ENCODE data around the gene LYPLAL1. TPM values are rescaled to one million over a fixed set of nuclear protein-coding genes. Genes with fewer than 3 reads are reported as not detected.

LYPLAL1 gene
- total RNA-seq, 1 experiment from 2014 or later = 20.7 TPM

DNA sequence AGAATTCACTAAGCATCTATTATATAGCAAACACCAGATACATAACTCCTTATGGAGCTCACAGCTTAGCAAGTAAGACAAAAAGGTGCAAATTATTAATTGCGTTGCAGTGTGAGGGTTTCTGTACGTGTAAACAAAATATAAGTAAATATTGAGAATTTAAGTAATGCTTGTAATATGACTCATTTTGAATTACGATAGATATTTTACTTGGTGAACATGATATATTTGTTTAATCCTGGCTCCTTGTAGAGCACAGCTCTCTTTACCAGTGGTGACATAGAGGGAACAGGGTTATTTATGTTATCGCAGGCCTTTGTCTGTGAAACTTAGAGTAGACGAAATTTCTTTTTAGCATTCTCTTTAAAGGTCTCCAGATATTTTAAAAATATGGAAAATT lies 36.4 kb downstream of the LYPLAL1 start:
- no peak for ATAC-seq
- CTCF ChIA-PET = interaction anchor here (1.6 kb wide), 1 partner anchor 176 kb away, joined by 6 read pairs; no protein-coding TSS in a partner anchor
- no peak overlapping the region for H3K4me3 Mint-ChIP-seq
- no peak for DNase-seq (ENCODE audit: low spot score)
- H3K36me3 Mint-ChIP-seq = no peaks in the 10 kb centered on the region
- H3K27me3 Mint-ChIP-seq (ENCODE audit: low read depth) = no peaks in the 10 kb centered on the region
- no peak overlapping the region for H3K27ac Mint-ChIP-seq
- POLR2A ChIA-PET = no interaction called here
- TF ChIP-seq GABPB1 (CRISPR knock-in tag; IDR thresholded peaks at IDR 0.05) = no peak
- TF ChIP-seq GTF2I (CRISPR knock-in tag; conservative IDR thresholded peaks at IDR 0.05) = no peak
- TF ChIP-seq ZNF263 (CRISPR knock-in tag; IDR thresholded peaks at IDR 0.05; ENCODE audit: low read depth) = no peak
- TF ChIP-seq, protein P1, sequence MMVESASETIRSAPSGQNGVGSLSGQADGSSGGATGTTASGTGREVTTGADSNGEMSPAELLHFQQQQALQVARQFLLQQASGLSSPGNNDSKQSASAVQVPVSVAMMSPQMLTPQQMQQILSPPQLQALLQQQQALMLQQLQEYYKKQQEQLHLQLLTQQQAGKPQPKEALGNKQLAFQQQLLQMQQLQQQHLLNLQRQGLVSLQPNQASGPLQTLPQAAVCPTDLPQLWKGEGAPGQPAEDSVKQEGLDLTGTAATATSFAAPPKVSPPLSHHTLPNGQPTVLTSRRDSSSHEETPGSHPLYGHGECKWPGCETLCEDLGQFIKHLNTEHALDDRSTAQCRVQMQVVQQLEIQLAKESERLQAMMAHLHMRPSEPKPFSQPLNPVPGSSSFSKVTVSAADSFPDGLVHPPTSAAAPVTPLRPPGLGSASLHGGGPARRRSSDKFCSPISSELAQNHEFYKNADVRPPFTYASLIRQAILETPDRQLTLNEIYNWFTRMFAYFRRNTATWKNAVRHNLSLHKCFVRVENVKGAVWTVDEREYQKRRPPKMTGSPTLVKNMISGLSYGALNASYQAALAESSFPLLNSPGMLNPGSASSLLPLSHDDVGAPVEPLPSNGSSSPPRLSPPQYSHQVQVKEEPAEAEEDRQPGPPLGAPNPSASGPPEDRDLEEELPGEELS (CRISPR knock-in tag; IDR thresholded peaks at IDR 0.05) = no peak
- no peak for TF ChIP-seq ZBTB21 (CRISPR knock-in tag; IDR thresholded peaks at IDR 0.05; ENCODE audit: borderline replicate concordance)
- no peak for TF ChIP-seq PRRX2 (CRISPR knock-in tag; IDR thresholded peaks at IDR 0.05)
- no peaks in the 10 kb centered on the region for H3K9me3 Mint-ChIP-seq
- no peaks in the 10 kb centered on the region for H3K4me1 Mint-ChIP-seq

DNA sequence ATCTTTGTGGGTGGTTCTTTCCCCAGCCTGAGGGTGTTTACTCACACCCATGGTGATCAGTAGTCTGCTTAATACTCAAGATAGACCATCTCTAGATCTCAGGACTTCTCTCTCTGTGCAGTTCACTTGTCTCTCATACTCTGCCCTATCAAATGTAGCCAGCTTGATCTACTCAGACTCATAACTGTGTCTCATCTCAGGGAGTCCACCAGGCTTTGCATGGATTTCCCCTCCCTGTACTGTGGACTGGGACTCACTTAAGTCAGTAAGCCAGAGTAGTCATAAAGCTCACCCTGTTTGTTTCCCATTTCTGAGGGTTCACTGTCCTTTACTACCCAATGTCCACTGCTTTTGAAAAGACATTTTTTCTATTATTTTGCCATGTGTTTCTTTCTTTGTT lies 41.8 kb downstream of the LYPLAL1 start:
- DNase-seq (ENCODE audit: low spot score) = no peak
- CTCF ChIA-PET = interaction anchor here (1.5 kb wide), 2 partner anchors 170 to 445 kb away, joined by 3 read pairs; no protein-coding TSS in a partner anchor
- Mint-ChIP-seq H3K4me3 (no peak overlapping the region), H3K36me3 (no peaks in the 10 kb centered on the region), H3K4me1 (no peaks in the 10 kb centered on the region), H3K27me3 (ENCODE audit: low read depth) (no peaks in the 10 kb centered on the region), H3K9me3 (no peaks in the 10 kb centered on the region), H3K27ac (no peak overlapping the region)
- POLR2A ChIA-PET = no interaction called here
- no peak for ATAC-seq
- no peak for TF ChIP-seq CREB1 (CRISPR knock-in tag; IDR thresholded peaks at IDR 0.05)

DNA sequence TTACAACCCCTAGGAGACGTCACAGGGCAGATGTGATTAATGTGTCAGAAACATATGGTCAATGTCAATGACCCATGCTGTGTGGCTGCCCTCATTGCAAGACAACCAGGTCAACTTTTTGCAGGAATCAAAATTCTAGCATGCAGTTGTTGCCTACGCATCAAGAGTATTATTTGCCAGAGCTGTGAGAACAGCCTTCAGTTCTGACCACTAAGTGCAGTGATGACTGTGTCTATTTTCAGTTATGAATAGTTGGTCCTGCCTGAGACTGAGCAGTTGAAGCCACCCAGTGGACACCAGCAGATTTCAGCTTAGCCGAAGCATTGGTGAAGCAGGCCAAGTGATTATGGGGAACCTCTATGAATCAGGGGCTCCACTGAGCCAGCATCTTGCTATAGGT lies 47.3 kb downstream of the LYPLAL1 start:
- ChIA-PET POLR2A (no interaction called here), CTCF (no interaction called here)
- no peak for ATAC-seq

More for the DNA sequence above, 47.3 kb downstream of the LYPLAL1 start:
- H3K27me3 Mint-ChIP-seq (ENCODE audit: low read depth) = no peaks in the 10 kb centered on the region
- no peaks in the 10 kb centered on the region for H3K36me3 Mint-ChIP-seq
- H3K4me3 Mint-ChIP-seq = no peak overlapping the region
- H3K4me1 Mint-ChIP-seq = no peaks in the 10 kb centered on the region
- no peaks in the 10 kb centered on the region for H3K9me3 Mint-ChIP-seq
- no peak overlapping the region for H3K27ac Mint-ChIP-seq
- DNase-seq (ENCODE audit: low spot score) = no peak
- TF ChIP-seq ZNF416 (CRISPR knock-in tag; IDR thresholded peaks at IDR 0.05) (no peak), RELA (CRISPR knock-in tag; IDR thresholded peaks at IDR 0.05; ENCODE audit: borderline replicate concordance) (no peak), ZNF232 (CRISPR knock-in tag; IDR thresholded peaks at IDR 0.05) (no peak), ZNF138 (CRISPR knock-in tag; conservative IDR thresholded peaks at IDR 0.05) (no peak), ZNF317 (CRISPR knock-in tag; IDR thresholded peaks at IDR 0.05; ENCODE audit: borderline replicate concordance, low read depth) (no peak), ATF1 (CRISPR knock-in tag; IDR thresholded peaks at IDR 0.05) (no peak)
- TF ChIP-seq, protein P2, sequence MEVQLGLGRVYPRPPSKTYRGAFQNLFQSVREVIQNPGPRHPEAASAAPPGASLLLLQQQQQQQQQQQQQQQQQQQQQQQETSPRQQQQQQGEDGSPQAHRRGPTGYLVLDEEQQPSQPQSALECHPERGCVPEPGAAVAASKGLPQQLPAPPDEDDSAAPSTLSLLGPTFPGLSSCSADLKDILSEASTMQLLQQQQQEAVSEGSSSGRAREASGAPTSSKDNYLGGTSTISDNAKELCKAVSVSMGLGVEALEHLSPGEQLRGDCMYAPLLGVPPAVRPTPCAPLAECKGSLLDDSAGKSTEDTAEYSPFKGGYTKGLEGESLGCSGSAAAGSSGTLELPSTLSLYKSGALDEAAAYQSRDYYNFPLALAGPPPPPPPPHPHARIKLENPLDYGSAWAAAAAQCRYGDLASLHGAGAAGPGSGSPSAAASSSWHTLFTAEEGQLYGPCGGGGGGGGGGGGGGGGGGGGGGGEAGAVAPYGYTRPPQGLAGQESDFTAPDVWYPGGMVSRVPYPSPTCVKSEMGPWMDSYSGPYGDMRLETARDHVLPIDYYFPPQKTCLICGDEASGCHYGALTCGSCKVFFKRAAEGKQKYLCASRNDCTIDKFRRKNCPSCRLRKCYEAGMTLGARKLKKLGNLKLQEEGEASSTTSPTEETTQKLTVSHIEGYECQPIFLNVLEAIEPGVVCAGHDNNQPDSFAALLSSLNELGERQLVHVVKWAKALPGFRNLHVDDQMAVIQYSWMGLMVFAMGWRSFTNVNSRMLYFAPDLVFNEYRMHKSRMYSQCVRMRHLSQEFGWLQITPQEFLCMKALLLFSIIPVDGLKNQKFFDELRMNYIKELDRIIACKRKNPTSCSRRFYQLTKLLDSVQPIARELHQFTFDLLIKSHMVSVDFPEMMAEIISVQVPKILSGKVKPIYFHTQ (CRISPR knock-in tag; IDR thresholded peaks at IDR 0.05) = no peak
- TF ChIP-seq, protein P3, sequence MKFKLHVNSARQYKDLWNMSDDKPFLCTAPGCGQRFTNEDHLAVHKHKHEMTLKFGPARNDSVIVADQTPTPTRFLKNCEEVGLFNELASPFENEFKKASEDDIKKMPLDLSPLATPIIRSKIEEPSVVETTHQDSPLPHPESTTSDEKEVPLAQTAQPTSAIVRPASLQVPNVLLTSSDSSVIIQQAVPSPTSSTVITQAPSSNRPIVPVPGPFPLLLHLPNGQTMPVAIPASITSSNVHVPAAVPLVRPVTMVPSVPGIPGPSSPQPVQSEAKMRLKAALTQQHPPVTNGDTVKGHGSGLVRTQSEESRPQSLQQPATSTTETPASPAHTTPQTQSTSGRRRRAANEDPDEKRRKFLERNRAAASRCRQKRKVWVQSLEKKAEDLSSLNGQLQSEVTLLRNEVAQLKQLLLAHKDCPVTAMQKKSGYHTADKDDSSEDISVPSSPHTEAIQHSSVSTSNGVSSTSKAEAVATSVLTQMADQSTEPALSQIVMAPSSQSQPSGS (CRISPR knock-in tag; IDR thresholded peaks at IDR 0.05; ENCODE audit: borderline replicate concordance, low read depth) = no peak
- TF ChIP-seq, protein P4, sequence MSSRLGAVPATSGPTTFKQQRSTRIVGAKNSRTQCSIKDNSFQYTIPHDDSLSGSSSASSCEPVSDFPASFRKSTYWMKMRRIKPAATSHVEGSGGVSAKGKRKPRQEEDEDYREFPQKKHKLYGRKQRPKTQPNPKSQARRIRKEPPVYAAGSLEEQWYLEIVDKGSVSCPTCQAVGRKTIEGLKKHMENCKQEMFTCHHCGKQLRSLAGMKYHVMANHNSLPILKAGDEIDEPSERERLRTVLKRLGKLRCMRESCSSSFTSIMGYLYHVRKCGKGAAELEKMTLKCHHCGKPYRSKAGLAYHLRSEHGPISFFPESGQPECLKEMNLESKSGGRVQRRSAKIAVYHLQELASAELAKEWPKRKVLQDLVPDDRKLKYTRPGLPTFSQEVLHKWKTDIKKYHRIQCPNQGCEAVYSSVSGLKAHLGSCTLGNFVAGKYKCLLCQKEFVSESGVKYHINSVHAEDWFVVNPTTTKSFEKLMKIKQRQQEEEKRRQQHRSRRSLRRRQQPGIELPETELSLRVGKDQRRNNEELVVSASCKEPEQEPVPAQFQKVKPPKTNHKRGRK (CRISPR knock-in tag; IDR thresholded peaks at IDR 0.05; ENCODE audit: borderline replicate concordance) = no peak
- TF ChIP-seq, protein P5, sequence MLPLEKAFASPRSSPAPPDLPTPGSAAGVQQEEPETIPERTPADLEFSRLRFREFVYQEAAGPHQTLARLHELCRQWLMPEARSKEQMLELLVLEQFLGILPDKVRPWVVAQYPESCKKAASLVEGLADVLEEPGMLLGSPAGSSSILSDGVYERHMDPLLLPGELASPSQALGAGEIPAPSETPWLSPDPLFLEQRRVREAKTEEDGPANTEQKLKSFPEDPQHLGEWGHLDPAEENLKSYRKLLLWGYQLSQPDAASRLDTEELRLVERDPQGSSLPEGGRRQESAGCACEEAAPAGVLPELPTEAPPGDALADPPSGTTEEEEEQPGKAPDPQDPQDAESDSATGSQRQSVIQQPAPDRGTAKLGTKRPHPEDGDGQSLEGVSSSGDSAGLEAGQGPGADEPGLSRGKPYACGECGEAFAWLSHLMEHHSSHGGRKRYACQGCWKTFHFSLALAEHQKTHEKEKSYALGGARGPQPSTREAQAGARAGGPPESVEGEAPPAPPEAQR (CRISPR knock-in tag; IDR thresholded peaks at IDR 0.05) = no peak

Data from WTC11 (cell line).